GM23338 (cell line): ENCODE measurements around the gene ZFP64. TPM values are rescaled to one million over a fixed set of nuclear protein-coding genes. Genes with fewer than 3 reads are reported as not detected.

Source experiments
- ATAC-seq: fragments of 200-7000 bp; cut with Tn5 transposase; 3 replicates; pipeline ENCODE4 v1.9.1; 2020
- DNase-seq: peaks from one replicate; pipeline ENCODE4 v3.0.0-alpha.2; 2015; ENCODE audit warnings: low spot score
- H2AFZ ChIP-seq: fragments of 200-600 bp; sonication (generic); 2 replicates; pipeline ENCODE4 v1.8.0; 2016; ENCODE audit warnings: antibody characterized with exemption, mild to moderate bottlenecking, moderate library complexity
- H3F3A ChIP-seq: fragments of 200-600 bp; sonication (generic); replicated peaks from 2 replicates; pipeline ENCODE4 v1.8.0; 2017; ENCODE audit warnings: antibody characterized with exemption, mixed run types, low read depth
- H3K27ac ChIP-seq: fragments of 200-600 bp; sonication (generic); 2 replicates; pipeline ENCODE4 v1.6.1; 2016; ENCODE audit warnings: low read depth
- H3K27me3 ChIP-seq: fragments of 200-600 bp; sonication (generic); 2 replicates; pipeline ENCODE4 v1.8.0; 2016; ENCODE audit warnings: mild to moderate bottlenecking, mixed run types, moderate library complexity; ENCODE audit not compliant: insufficient read depth
- H3K36me3 ChIP-seq: fragments of 200-600 bp; sonication (generic); 2 replicates; pipeline ENCODE4 v1.8.0; 2016; ENCODE audit warnings: mild to moderate bottlenecking; ENCODE audit not compliant: insufficient read depth
- H3K4me1 ChIP-seq: fragments of 200-600 bp; sonication (generic); 2 replicates; pipeline ENCODE4 v1.8.0; 2016; ENCODE audit warnings: mild to moderate bottlenecking, moderate library complexity; ENCODE audit not compliant: insufficient read depth
- H3K4me2 ChIP-seq: fragments of 200-600 bp; sonication (generic); 2 replicates; pipeline ENCODE4 v1.7.1; 2017; ENCODE audit warnings: mixed run types
- H3K4me3 ChIP-seq: fragments of 200-600 bp; sonication (generic); 2 replicates; pipeline ENCODE4 v1.6.1; 2016; ENCODE audit warnings: mixed run types
- H3K79me2 ChIP-seq: fragments of 200-600 bp; sonication (generic); replicated peaks from 2 replicates; pipeline ENCODE4 v1.8.0; 2017; ENCODE audit warnings: mild to moderate bottlenecking; ENCODE audit not compliant: insufficient read depth
- H3K9me2 ChIP-seq: fragments of 200-600 bp; sonication (generic); 2 replicates; pipeline ENCODE4 v1.8.0; 2017; ENCODE audit not compliant: insufficient read depth
- H4K20me1 ChIP-seq: fragments of 200-600 bp; sonication (generic); replicated peaks from 2 replicates; pipeline ENCODE4 v1.8.0; 2017; ENCODE audit warnings: mild to moderate bottlenecking; ENCODE audit not compliant: insufficient read depth
- H3K27ac Mint-ChIP-seq: 2 replicates; pipeline ENCODE4 v1.8.0; 2020; ENCODE audit warnings: inconsistent platforms, mild to moderate bottlenecking, moderate library complexity, mixed read lengths
- H3K27me3 Mint-ChIP-seq: 3 replicates; pipeline ENCODE4 v1.8.0; 2022; ENCODE audit warnings: low read depth, mild to moderate bottlenecking, moderate library complexity, mixed read lengths, inconsistent platforms; ENCODE audit not compliant: insufficient read depth, poor library complexity
- H3K36me3 Mint-ChIP-seq: 3 replicates; pipeline ENCODE4 v1.8.0; 2021; ENCODE audit warnings: low read depth, mild to moderate bottlenecking, inconsistent platforms, moderate library complexity, mixed read lengths
- H3K4me1 Mint-ChIP-seq: 3 replicates; pipeline ENCODE4 v1.8.0; 2020; ENCODE audit warnings: mild to moderate bottlenecking, inconsistent platforms, mixed read lengths
- H3K4me3 Mint-ChIP-seq: 3 replicates; pipeline ENCODE4 v1.8.0; 2021; ENCODE audit warnings: moderate library complexity, mild to moderate bottlenecking, inconsistent platforms, mixed read lengths
- H3K9me3 Mint-ChIP-seq: 3 replicates; pipeline ENCODE4 v1.8.0; 2020; ENCODE audit warnings: moderate library complexity, mild to moderate bottlenecking, inconsistent platforms, mixed read lengths
- CREB1 ChIP-seq: fragments of 250-450 bp; sonication (Bioruptor Pico); IDR thresholded peaks from 2 replicates; pipeline ENCODE4 v1.5.0; 2020; ENCODE audit warnings: low read depth, mild to moderate bottlenecking, moderate library complexity
- CTCF ChIP-seq, 2 experiments: fragments of 200-600 bp in 1 of 2; sonication (generic) in 1 of 2; conservative IDR thresholded peaks; 2 replicates each; pipeline versions ENCODE4 v1.5.1 to v1.6.1; 2016 to 2017; ENCODE audit warnings: antibody characterized with exemption in 2 of 2, low read depth in 2 of 2, mild to moderate bottlenecking in 2 of 2, moderate library complexity in 1 of 2
- ETS1 ChIP-seq: IDR thresholded peaks from 2 replicates; pipeline ENCODE4 v1.6.1; 2016; ENCODE audit warnings: antibody characterized with exemption
- EZH2 ChIP-seq: fragments of 200-600 bp; sonication (generic); IDR thresholded peaks from one replicate; pipeline ENCODE4 v1.8.0; 2017; ENCODE audit warnings: antibody characterized with exemption, mild to moderate bottlenecking, low read depth; ENCODE audit not compliant: unreplicated experiment
- EZH2phosphoT487 ChIP-seq: fragments of 200-600 bp; sonication (generic); IDR thresholded peaks from one replicate; pipeline ENCODE4 v1.8.1; 2018; ENCODE audit warnings: antibody characterized with exemption; ENCODE audit not compliant: unreplicated experiment
- JUNB ChIP-seq: IDR thresholded peaks from one replicate; pipeline ENCODE4 v1.6.1; 2016; ENCODE audit warnings: antibody characterized with exemption; ENCODE audit not compliant: unreplicated experiment
- NANOG ChIP-seq: IDR thresholded peaks from 2 replicates; pipeline ENCODE4 v1.6.1; 2016; ENCODE audit warnings: antibody characterized with exemption, borderline replicate concordance
- POLR2AphosphoS5 ChIP-seq: IDR thresholded peaks from 2 replicates; pipeline ENCODE4 v1.6.1; 2016; ENCODE audit warnings: antibody characterized with exemption, low read depth
- REST ChIP-seq: IDR thresholded peaks from one replicate; pipeline ENCODE4 v1.6.1; 2018; ENCODE audit warnings: antibody characterized with exemption; ENCODE audit not compliant: unreplicated experiment
- STAT1 ChIP-seq: IDR thresholded peaks from one replicate; pipeline ENCODE4 v1.6.1; 2016; ENCODE audit warnings: antibody characterized with exemption; ENCODE audit not compliant: unreplicated experiment
- ZNF114 ChIP-seq: fragments of 250-450 bp; sonication (Bioruptor Pico); IDR thresholded peaks from 2 replicates; pipeline ENCODE4 v1.5.0; 2020; ENCODE audit warnings: mild to moderate bottlenecking, moderate library complexity
- ZNF331 ChIP-seq: fragments of 250-450 bp; sonication (Bioruptor Pico); IDR thresholded peaks from 2 replicates; pipeline ENCODE4 v1.5.0; 2020; ENCODE audit warnings: low read depth, mild to moderate bottlenecking, moderate library complexity
- ZNF462 ChIP-seq: fragments of 250-450 bp; sonication (Bioruptor Pico); IDR thresholded peaks from 2 replicates; pipeline ENCODE4 v1.5.0; 2020; ENCODE audit warnings: mild to moderate bottlenecking, moderate library complexity
- polyA plus RNA-seq: library from polyadenylated mRNA; unstranded; fragments of >200 nt; fragmentation: Nextera tagmentation; extraction: Ambion mirVana; gene quantifications from 2 replicates; pipeline ENCODE4 v1.2.1, GENCODE V29; 2016
- total RNA-seq: library from RNA; depleted of rRNA; stranded (reverse); fragments of >200 nt; shearing (Covaris generic); gene quantifications from 2 replicates; pipeline ENCODE4 v1.2.3, GENCODE V29; 2014

The ZFP64 gene
- total and polyA plus RNA-seq, 2 experiments from 2014 or later = 9.6 to 30.4 TPM

GRCh38 chr20:52160621-52161204 is 30.9 kb downstream of the ZFP64 start:
- Mint-ChIP-seq H3K27ac (no peak overlapping the region), H3K4me1 (no peaks in the 10 kb centered on the region), H3K27me3 (no peaks in the 10 kb centered on the region), H3K4me3 (no peak overlapping the region), H3K9me3 (peaks cover 18% of the 10 kb centered on the region), H3K36me3 (peaks cover 63% of the 10 kb centered on the region)
- no peaks in the 10 kb centered on the region for H3K79me2 ChIP-seq
- H3K4me1 ChIP-seq = no peaks in the 10 kb centered on the region
- no peak overlapping the region for H2AFZ ChIP-seq
- no peaks in the 10 kb centered on the region for H3K27me3 ChIP-seq
- H3K9me2 ChIP-seq = no peaks in the 10 kb centered on the region
- H3F3A ChIP-seq = no peaks in the 10 kb centered on the region
- H4K20me1 ChIP-seq = no peaks in the 10 kb centered on the region
- no peak overlapping the region for H3K4me2 ChIP-seq
- peaks cover 12% of the 10 kb centered on the region for H3K36me3 ChIP-seq
- no peak for DNase-seq
- H3K27ac ChIP-seq = no peak overlapping the region
- H3K4me3 ChIP-seq = no peak overlapping the region
- TF ChIP-seq ZNF462 = no peak
- no peak for TF ChIP-seq ZNF331 (CRISPR knock-in tag)
- no peak for TF ChIP-seq ETS1
- TF ChIP-seq EZH2 = no peak
- TF ChIP-seq NANOG = no peak
- TF ChIP-seq EZH2phosphoT487 = no peak
- no peak for TF ChIP-seq STAT1
- no peak for TF ChIP-seq POLR2AphosphoS5
- no peak for TF ChIP-seq CTCF (conservative IDR thresholded peaks at IDR 0.05; ENCODE audit: low read depth in 2 of 2)
- no peak for TF ChIP-seq JUNB
- no peak for TF ChIP-seq CREB1 (CRISPR knock-in tag)
- no peak for TF ChIP-seq REST
- no peak for TF ChIP-seq ZNF114
- no peak for ATAC-seq
